ENCODE data around the gene PTGFRN.

DNA sequence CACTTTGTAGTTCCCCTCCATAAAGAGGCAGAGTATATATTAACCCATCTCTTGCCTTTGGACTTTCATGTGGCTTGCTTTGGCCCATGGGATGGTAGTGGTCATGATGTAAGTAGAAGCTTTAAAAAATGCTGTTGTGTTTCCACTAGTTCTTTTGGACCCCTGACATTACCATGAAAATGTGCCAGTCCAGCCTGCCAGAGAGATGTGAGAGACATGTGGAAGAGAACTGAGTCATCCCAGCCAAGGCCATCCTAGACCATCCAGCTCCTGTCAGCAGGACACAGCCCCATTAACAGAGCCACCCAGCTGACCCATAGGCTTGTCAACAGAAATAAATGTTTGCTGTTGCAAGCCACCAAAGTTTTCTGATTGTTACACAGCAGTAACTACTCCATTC is 87.9 kb downstream of the PTGFRN start:
- TF ChIP-seq CTCF (IDR thresholded peaks at IDR 0.05) (no peak), POLR2AphosphoS5 (IDR thresholded peaks at IDR 0.05) (no peak), POLR2A (IDR thresholded peaks at IDR 0.05) (no peak)
